HG03159 (cell line): ENCODE results near the gene C1orf216.
"Not testable (repeated sequence)": the region's sequence is repeated elsewhere in the genome, so short reads cannot be mapped to it uniquely, and the experiment has no call there.

ENCODE experiments used
- ATAC-seq: cut with Tn5 transposase; IDR thresholded peaks from one replicate; pipeline ENCODE4 v1.9.1; 2021; ENCODE audit warnings: mild to moderate bottlenecking, moderate library complexity; ENCODE audit not compliant: unreplicated experiment

Gene C1orf216

GRCh38 chr1:35707601-35708440 lies 10.9 kb downstream of the C1orf216 start:
- ATAC-seq: no peak

GRCh38 chr1:35706846-35707600 lies 11.7 kb downstream of the C1orf216 start:
- ATAC-seq: no peak

- ATAC-seq: no peak
Observed at GRCh38 chr1:35702508-35702907, 16.2 kb downstream of the C1orf216 start.

- not testable (repeated sequence) for ATAC-seq
Observed at GRCh38 chr1:35699152-35699551, 19.5 kb downstream of the C1orf216 start.

- no peak for ATAC-seq
Observed at GRCh38 chr1:35692317-35692716, 26.4 kb downstream of the C1orf216 start.

- ATAC-seq: no peak
Observed at GRCh38 chr1:35691571-35692220, 27.0 kb downstream of the C1orf216 start.

GRCh38 chr1:35691080-35691479 lies 27.6 kb downstream of the C1orf216 start:
- no peak for ATAC-seq

GRCh38 chr1:35690103-35690502 lies 28.6 kb downstream of the C1orf216 start:
- not testable (repeated sequence) for ATAC-seq

GRCh38 chr1:35688161-35688560 lies 30.5 kb downstream of the C1orf216 start:
- no peak for ATAC-seq

- ATAC-seq: no peak
Observed at GRCh38 chr1:35683012-35683411, 35.7 kb downstream of the C1orf216 start.

GRCh38 chr1:35680271-35680670 lies 38.4 kb downstream of the C1orf216 start:
- no peak for ATAC-seq

GRCh38 chr1:35675773-35676172 lies 42.9 kb downstream of the C1orf216 start:
- ATAC-seq: no peak

GRCh38 chr1:35674111-35674510 lies 44.6 kb downstream of the C1orf216 start:
- no peak for ATAC-seq

GRCh38 chr1:35672116-35672515 lies 46.6 kb downstream of the C1orf216 start:
- no peak for ATAC-seq

GRCh38 chr1:35668506-35668905 lies 50.2 kb downstream of the C1orf216 start:
- ATAC-seq: no peak

GRCh38 chr1:35666916-35667315 lies 51.8 kb downstream of the C1orf216 start:
- no peak for ATAC-seq

- ATAC-seq: no peak
Observed at GRCh38 chr1:35666216-35666615, 52.5 kb downstream of the C1orf216 start.
